Measurements from ENCODE around the gene CYP11A1. TPM values are rescaled to one million over a fixed set of nuclear protein-coding genes. Genes with fewer than 3 reads are reported as not detected.
"Not testable (repeated sequence)": the region's sequence is repeated elsewhere in the genome, so short reads cannot be mapped to it uniquely, and the experiment has no call there.

CYP11A1 gene
- total RNA-seq, 1 donor from 2014 or later, result not detected

DNA sequence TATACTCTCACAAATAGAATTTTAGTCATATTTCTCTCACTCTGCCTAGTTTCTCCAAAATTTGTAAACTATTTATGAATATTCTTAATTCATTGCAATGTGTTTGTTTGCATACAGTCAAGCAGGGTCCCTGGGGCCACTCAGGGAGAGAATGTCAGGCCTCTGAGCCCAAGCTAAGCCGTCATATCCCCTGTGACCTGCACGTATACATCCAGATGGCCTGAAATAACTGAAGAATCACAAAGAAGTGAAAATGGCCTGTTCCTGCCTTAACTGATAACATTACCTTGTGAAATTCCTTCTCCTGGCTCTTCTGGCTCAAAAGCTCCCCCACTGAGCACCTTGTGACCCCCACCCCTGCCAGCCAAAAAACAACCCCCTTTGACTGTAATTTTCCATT, 13.5 kb downstream of the CYP11A1 start:
- DNase-seq (ENCODE audit: low spot score); intact Hi-C loops (cut with micrococcal nuclease); H3K4me1 Mint-ChIP-seq (ENCODE audit: low read depth); H3K4me3 Mint-ChIP-seq (ENCODE audit: low read depth); H3K36me3 Mint-ChIP-seq (ENCODE audit: low read depth); H3K27ac Mint-ChIP-seq: not testable (repeated sequence)
- Mint-ChIP-seq H3K9me3 (peaks cover 12% of the 10 kb centered on the region), H3K27me3 (ENCODE audit: low read depth) (peaks cover 21% of the 10 kb centered on the region)

GRCh38 chr15:74352393-74352910, 15.0 kb downstream of the CYP11A1 start:
- intact Hi-C loops (cut with micrococcal nuclease), result no loop called here
- Mint-ChIP-seq H3K9me3 (peaks cover 12% of the 10 kb centered on the region), H3K27ac (no peak overlapping the region), H3K4me1 (ENCODE audit: low read depth) (no peaks in the 10 kb centered on the region), H3K36me3 (ENCODE audit: low read depth) (no peaks in the 10 kb centered on the region), H3K27me3 (ENCODE audit: low read depth) (peaks cover 21% of the 10 kb centered on the region), H3K4me3 (ENCODE audit: low read depth) (no peak overlapping the region)
- DNase-seq (ENCODE audit: low spot score), result no peak

- H3K27me3 Mint-ChIP-seq (ENCODE audit: low read depth), result peaks cover 21% of the 10 kb centered on the region
- H3K36me3 Mint-ChIP-seq (ENCODE audit: low read depth), result no peaks in the 10 kb centered on the region
- intact Hi-C loops (cut with micrococcal nuclease), result no loop called here
- no peak for DNase-seq (ENCODE audit: low spot score)
- no peak overlapping the region for H3K27ac Mint-ChIP-seq
- H3K4me3 Mint-ChIP-seq (ENCODE audit: low read depth), result no peak overlapping the region
- H3K9me3 Mint-ChIP-seq, result peaks cover 12% of the 10 kb centered on the region
- no peaks in the 10 kb centered on the region for H3K4me1 Mint-ChIP-seq (ENCODE audit: low read depth)
Measured at GRCh38 chr15:74351670-74352069, 15.8 kb downstream of the CYP11A1 start.

DNA sequence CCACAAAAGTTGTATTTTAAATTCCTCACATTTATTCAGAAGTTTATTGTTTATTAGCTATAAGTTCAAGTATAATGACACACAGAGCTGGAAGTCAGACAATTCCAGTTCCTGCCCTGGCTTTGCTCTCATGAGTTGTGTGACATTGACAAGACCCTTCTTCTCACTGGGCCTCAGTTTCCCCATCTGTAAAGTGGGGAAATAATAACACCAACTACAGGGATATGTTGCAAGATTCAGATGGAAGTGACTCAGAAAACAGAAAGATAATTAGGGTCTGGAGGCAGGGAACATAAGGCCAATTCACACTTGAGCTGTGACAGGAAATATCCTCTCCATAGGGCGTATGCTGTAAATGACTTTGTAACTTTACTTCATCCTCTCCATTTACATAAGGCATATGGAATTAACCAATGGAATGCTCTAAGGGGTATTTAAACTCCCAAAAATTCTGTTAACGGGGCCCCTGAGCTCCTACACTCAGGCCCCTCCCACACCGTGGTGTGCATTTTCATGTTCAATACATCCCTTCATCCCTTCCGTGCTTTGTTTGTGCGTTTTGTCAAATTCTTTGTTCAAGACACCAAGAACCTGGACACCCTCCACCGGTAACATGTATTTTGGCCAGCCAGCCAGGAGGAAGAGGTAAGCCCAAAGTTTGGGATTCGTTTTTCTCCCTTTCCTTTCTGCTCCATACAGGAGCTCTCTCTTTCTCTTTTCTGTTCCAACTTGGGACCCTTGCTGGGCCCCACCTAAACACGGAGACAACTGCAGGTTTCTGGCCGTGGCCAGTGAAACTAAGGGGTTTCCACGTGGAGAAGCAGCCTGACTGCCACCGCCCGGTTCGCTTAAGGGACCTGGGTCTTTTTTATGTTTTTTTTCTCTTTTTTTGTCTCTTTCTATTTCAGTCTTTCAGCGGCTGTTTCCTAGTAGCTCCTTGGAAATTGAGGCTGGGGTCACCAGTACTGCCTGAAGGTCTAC, 16.9 kb downstream of the CYP11A1 start:
- no peak overlapping the region for H3K4me3 Mint-ChIP-seq (ENCODE audit: low read depth)
- intact Hi-C loops (cut with micrococcal nuclease), result no loop called here
- no peak for DNase-seq (ENCODE audit: low spot score)
- H3K9me3 Mint-ChIP-seq, result peaks cover 12% of the 10 kb centered on the region
- H3K27ac Mint-ChIP-seq, result no peak overlapping the region
- peaks cover 20% of the 10 kb centered on the region for H3K27me3 Mint-ChIP-seq (ENCODE audit: low read depth)
- H3K36me3 Mint-ChIP-seq (ENCODE audit: low read depth), result no peaks in the 10 kb centered on the region
- peaks cover 2% of the 10 kb centered on the region for H3K4me1 Mint-ChIP-seq (ENCODE audit: low read depth)

GRCh38 chr15:74349241-74349778, 18.1 kb downstream of the CYP11A1 start:
- Mint-ChIP-seq H3K9me3 (peaks cover 3% of the 10 kb centered on the region), H3K4me3 (ENCODE audit: low read depth) (no peak overlapping the region), H3K4me1 (ENCODE audit: low read depth) (peaks cover 4% of the 10 kb centered on the region), H3K36me3 (ENCODE audit: low read depth) (no peaks in the 10 kb centered on the region), H3K27me3 (ENCODE audit: low read depth) (peaks cover 8% of the 10 kb centered on the region), H3K27ac (no peak overlapping the region)
- intact Hi-C loops (cut with micrococcal nuclease), result no loop called here
- DNase-seq (ENCODE audit: low spot score), result no peak

DNA sequence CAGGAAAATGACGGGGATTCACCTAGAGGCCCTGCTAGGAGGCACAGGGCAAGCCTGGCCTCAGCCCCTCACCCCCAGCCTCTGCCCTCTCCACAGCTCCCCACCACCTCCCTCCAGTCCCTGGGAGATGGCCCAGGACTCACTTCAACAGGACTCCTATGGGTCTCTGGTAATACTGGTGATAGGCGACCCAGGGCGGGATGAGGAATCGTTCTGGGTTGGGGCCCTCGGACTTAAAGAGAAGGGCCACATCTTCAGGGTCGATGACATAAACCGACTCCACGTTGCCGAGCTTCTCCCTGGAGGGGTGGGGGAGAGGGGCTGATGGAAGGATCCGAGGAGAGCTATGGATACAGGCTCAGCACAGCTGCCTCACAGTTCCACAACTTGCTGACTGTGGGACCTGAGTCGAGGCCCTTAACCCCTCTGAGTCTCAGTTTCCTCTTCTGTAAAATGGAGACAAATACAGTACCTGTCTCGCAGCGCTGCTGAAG, 19.6 kb downstream of the CYP11A1 start:
- Mint-ChIP-seq H3K27me3 (ENCODE audit: low read depth) (peaks cover 4% of the 10 kb centered on the region), H3K27ac (no peak overlapping the region), H3K9me3 (no peaks in the 10 kb centered on the region), H3K4me3 (ENCODE audit: low read depth) (no peak overlapping the region), H3K36me3 (ENCODE audit: low read depth) (no peaks in the 10 kb centered on the region), H3K4me1 (ENCODE audit: low read depth) (peaks cover 4% of the 10 kb centered on the region)
- DNase-seq (ENCODE audit: low spot score), result no peak
- intact Hi-C loops (cut with micrococcal nuclease), result no loop called here

GRCh38 chr15:74345051-74345450, 22.4 kb downstream of the CYP11A1 start:
- peaks cover 4% of the 10 kb centered on the region for H3K4me1 Mint-ChIP-seq (ENCODE audit: low read depth)
- intact Hi-C loops (cut with micrococcal nuclease), result no loop called here
- H3K27ac Mint-ChIP-seq, result no peak overlapping the region
- H3K9me3 Mint-ChIP-seq, result no peaks in the 10 kb centered on the region
- peaks cover 4% of the 10 kb centered on the region for H3K27me3 Mint-ChIP-seq (ENCODE audit: low read depth)
- no peaks in the 10 kb centered on the region for H3K36me3 Mint-ChIP-seq (ENCODE audit: low read depth)
- no peak overlapping the region for H3K4me3 Mint-ChIP-seq (ENCODE audit: low read depth)
- DNase-seq (ENCODE audit: low spot score), result no peak

GRCh38 chr15:74343797-74344127, 23.7 kb downstream of the CYP11A1 start:
- intact Hi-C loops (cut with micrococcal nuclease), result no loop called here
- peaks cover 4% of the 10 kb centered on the region for H3K27me3 Mint-ChIP-seq (ENCODE audit: low read depth)
- H3K27ac Mint-ChIP-seq, result no peak overlapping the region
- no peak for DNase-seq (ENCODE audit: low spot score)
- no peaks in the 10 kb centered on the region for H3K9me3 Mint-ChIP-seq
- no peak overlapping the region for H3K4me3 Mint-ChIP-seq (ENCODE audit: low read depth)
- H3K36me3 Mint-ChIP-seq (ENCODE audit: low read depth), result no peaks in the 10 kb centered on the region
- peaks cover 4% of the 10 kb centered on the region for H3K4me1 Mint-ChIP-seq (ENCODE audit: low read depth)

DNA sequence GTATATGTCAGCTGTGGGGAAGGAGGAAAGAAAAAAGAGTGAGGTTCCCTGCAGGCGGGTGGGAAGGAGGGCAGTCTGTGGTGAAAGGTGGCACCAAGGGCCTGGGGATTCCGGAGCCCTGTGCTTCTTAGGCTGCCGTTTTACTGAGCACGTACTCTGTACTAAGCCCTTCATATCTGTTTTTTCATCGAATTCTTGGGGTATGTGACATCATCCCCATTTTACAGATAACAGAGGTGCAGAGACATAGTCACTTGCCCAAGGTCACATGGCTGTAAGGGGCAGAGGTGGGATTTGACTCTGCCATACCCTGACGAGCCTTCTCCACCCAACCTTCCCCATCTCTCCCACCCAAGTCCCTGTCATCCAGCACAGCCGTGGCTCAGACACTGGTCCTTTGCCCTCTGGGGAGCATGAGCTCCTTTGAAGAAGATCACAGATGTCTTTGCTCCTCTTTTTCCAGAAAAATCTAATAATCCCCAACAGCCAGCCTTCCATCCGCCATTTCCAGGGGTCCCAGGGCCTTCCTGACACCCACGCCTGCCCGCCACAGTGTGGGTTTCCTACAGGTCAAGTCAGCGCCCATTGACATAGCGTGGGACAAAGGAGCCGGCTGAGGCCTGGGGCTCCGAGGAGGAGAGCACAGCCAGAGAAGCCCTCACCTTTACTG, 24.2 kb downstream of the CYP11A1 start:
- no peak for DNase-seq (ENCODE audit: low spot score)
- Mint-ChIP-seq H3K9me3 (no peaks in the 10 kb centered on the region), H3K27me3 (ENCODE audit: low read depth) (peaks cover 4% of the 10 kb centered on the region), H3K4me3 (ENCODE audit: low read depth) (no peak overlapping the region), H3K36me3 (ENCODE audit: low read depth) (no peaks in the 10 kb centered on the region), H3K4me1 (ENCODE audit: low read depth) (peaks cover 4% of the 10 kb centered on the region), H3K27ac (no peak overlapping the region)
- intact Hi-C loops (cut with micrococcal nuclease), result no loop called here

DNA sequence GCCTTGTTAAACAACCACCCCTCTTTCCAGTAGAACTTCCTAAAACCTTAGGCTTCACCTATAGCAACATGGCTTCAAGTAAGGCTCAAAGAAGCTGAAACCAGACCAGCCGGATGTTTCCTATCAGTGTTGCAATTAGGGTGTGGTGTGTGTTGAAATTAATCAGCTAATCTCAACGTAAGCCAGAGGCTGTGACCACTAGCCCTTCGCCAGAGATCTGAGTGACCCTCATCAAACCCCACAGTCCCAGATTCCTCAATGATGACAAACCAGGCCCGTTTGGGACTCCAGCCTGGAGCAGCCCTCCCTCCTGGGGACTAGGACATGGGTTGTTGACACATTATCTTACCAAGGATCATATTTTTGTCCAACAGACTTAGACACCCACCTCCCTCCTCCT, 27.3 kb downstream of the CYP11A1 start:
- intact Hi-C loops (cut with micrococcal nuclease), result no loop called here
- H3K9me3 Mint-ChIP-seq, result no peaks in the 10 kb centered on the region

GRCh38 chr15:74339371-74339770, 28.1 kb downstream of the CYP11A1 start:
- intact Hi-C loops (cut with micrococcal nuclease), result no loop called here
- H3K36me3 Mint-ChIP-seq (ENCODE audit: low read depth), result no peaks in the 10 kb centered on the region
- no peaks in the 10 kb centered on the region for H3K9me3 Mint-ChIP-seq
- H3K27me3 Mint-ChIP-seq (ENCODE audit: low read depth), result peaks cover 4% of the 10 kb centered on the region
- H3K27ac Mint-ChIP-seq, result no peak overlapping the region
- no peak for DNase-seq (ENCODE audit: low spot score)
- H3K4me3 Mint-ChIP-seq (ENCODE audit: low read depth), result no peak overlapping the region
- no peaks in the 10 kb centered on the region for H3K4me1 Mint-ChIP-seq (ENCODE audit: low read depth)

More for the DNA sequence above, 27.3 kb downstream of the CYP11A1 start:
- H3K4me3 Mint-ChIP-seq (ENCODE audit: low read depth), result no peak overlapping the region
- no peak for DNase-seq (ENCODE audit: low spot score)
- H3K4me1 Mint-ChIP-seq (ENCODE audit: low read depth), result no peaks in the 10 kb centered on the region
- peaks cover 4% of the 10 kb centered on the region for H3K27me3 Mint-ChIP-seq (ENCODE audit: low read depth)
- H3K36me3 Mint-ChIP-seq (ENCODE audit: low read depth), result no peaks in the 10 kb centered on the region
- H3K27ac Mint-ChIP-seq, result no peak overlapping the region

DNA sequence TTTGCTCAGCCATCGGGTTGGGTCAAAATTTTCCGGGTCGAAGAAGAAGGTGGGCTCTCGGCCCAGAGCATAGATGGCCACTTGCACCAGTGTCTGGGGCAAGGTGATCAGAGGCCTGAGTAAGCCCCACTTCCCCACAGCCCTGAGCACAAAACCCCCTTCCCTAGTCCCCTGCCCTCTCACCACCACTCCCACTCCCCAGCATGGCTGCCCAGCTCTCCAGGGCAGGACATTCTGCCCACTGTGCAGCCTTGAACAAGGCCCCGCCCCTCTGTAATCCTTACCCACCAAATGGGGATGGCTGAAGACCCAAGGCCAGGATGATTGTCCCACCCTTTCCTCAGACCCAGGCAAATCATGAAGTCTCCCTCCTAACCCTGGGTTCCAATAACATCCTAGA, 28.8 kb downstream of the CYP11A1 start:
- Mint-ChIP-seq H3K4me3 (ENCODE audit: low read depth) (no peak overlapping the region), H3K4me1 (ENCODE audit: low read depth) (no peaks in the 10 kb centered on the region), H3K36me3 (ENCODE audit: low read depth) (no peaks in the 10 kb centered on the region), H3K9me3 (no peaks in the 10 kb centered on the region), H3K27me3 (ENCODE audit: low read depth) (peaks cover 4% of the 10 kb centered on the region), H3K27ac (no peak overlapping the region)
- intact Hi-C loops (cut with micrococcal nuclease), result no loop called here
- DNase-seq (ENCODE audit: low spot score), result no peak
